PC-3 (cell line): ENCODE data around the gene PAIP2. TPM values are rescaled to one million over a fixed set of nuclear protein-coding genes. Genes with fewer than 3 reads are reported as not detected.

Experiments used
- ATAC-seq: fragments of 200-7000 bp; cut with Tn5 transposase; 2 replicates; pipeline ENCODE4 v1.9.1; 2020; ENCODE audit warnings: mild to moderate bottlenecking, moderate library complexity
- BruUV-seq: library from RNA; stranded (reverse); fragments of 400-500 nt; replicated peaks from 2 replicates; lab custom pipeline; 2021; lab: Mats Ljungman, UMichigan
- CTCF ChIA-PET: fragments of 300-600 bp; sonication (Branson Sonifier 250); formaldehyde crosslinking; loops from one replicate; lab custom pipeline; 2022; ENCODE audit warnings: antibody characterized with exemption; lab: Charles Lee
- POLR2A ChIA-PET: fragments of 300-600 bp; sonication (Branson Sonifier 250); formaldehyde crosslinking; loops from one replicate; lab custom pipeline; 2022; ENCODE audit warnings: antibody characterized with exemption; ENCODE audit not compliant: unreplicated experiment; lab: Charles Lee
- DNase-seq: peaks from one replicate; pipeline ENCODE4 v3.0.0-alpha.2; 2015
- H2AFZ ChIP-seq: fragments of 300-600 bp; sonication (generic); 2 replicates; pipeline ENCODE4 v1.6.0; 2016; ENCODE audit warnings: antibody characterized with exemption, low read length
- H3F3A ChIP-seq: fragments of 300-600 bp; sonication (generic); one replicate; pipeline ENCODE4 v1.6.0; 2017; ENCODE audit warnings: antibody characterized with exemption, low read length, control low read depth, mild to moderate bottlenecking; ENCODE audit not compliant: unreplicated experiment
- H3K27ac ChIP-seq: fragments of 300-600 bp; sonication (generic); 2 replicates; pipeline ENCODE4 v1.5.1; 2016; ENCODE audit warnings: mild to moderate bottlenecking, low read length
- H3K27me3 ChIP-seq: fragments of 300-600 bp; sonication (generic); 2 replicates; pipeline ENCODE4 v1.6.1; 2016; ENCODE audit warnings: low read length, mixed read lengths
- H3K36me3 ChIP-seq: fragments of 300-600 bp; sonication (generic); 2 replicates; pipeline ENCODE4 v1.6.1; 2016; ENCODE audit warnings: low read depth, mixed run types, low read length, mixed read lengths
- H3K4me1 ChIP-seq: fragments of 300-600 bp; sonication (generic); 2 replicates; pipeline ENCODE4 v1.5.1; 2016; ENCODE audit warnings: low read length; ENCODE audit not compliant: insufficient read depth
- H3K4me2 ChIP-seq: fragments of 300-600 bp; sonication (generic); 2 replicates; pipeline ENCODE4 v1.6.0; 2016; ENCODE audit warnings: low read length
- H3K4me3 ChIP-seq: fragments of 300-600 bp; sonication (generic); 2 replicates; pipeline ENCODE4 v1.5.1; 2016; ENCODE audit warnings: mild to moderate bottlenecking, low read length, mixed read lengths
- H3K79me2 ChIP-seq: fragments of 300-600 bp; sonication (generic); 2 replicates; pipeline ENCODE4 v1.6.1; 2017; ENCODE audit warnings: low read length, mixed read lengths
- H3K9ac ChIP-seq: fragments of 300-600 bp; sonication (generic); 2 replicates; pipeline ENCODE4 v1.6.0; 2016; ENCODE audit warnings: mild to moderate bottlenecking, low read length
- H3K9me2 ChIP-seq: fragments of 300-600 bp; sonication (generic); replicated peaks from 2 replicates; pipeline ENCODE4 v1.6.1; 2016; ENCODE audit warnings: mixed run types, low read length, mixed read lengths
- H3K9me3 ChIP-seq: fragments of 300-600 bp; sonication (generic); 2 replicates; pipeline ENCODE4 v1.6.1; 2016; ENCODE audit warnings: low read length, mixed read lengths
- H4K20me1 ChIP-seq: fragments of 300-600 bp; sonication (generic); 2 replicates; pipeline ENCODE4 v1.6.1; 2016; ENCODE audit warnings: low read length, mixed read lengths
- EZH2 ChIP-seq: fragments of 300-600 bp; sonication (generic); IDR thresholded peaks from one replicate; pipeline ENCODE4 v1.6.1; 2017; ENCODE audit warnings: antibody characterized with exemption, mild to moderate bottlenecking, low read length; ENCODE audit not compliant: unreplicated experiment
- EZH2phosphoT487 ChIP-seq: fragments of 300-600 bp; sonication (generic); IDR thresholded peaks from 2 replicates; pipeline ENCODE4 v1.6.1; 2018; ENCODE audit warnings: mild to moderate bottlenecking, antibody characterized with exemption, low read length, borderline replicate concordance
- intact Hi-C: fragments of 100-400 bp; cut with micrococcal nuclease; formaldehyde crosslinking; loops from 2 replicates; pipeline ENCODE4 v1.9.0; 2023
- total RNA-seq: library from RNA; depleted of rRNA; stranded (reverse); fragments of >200 nt; gene quantifications from 2 replicates; pipeline ENCODE4 v1.2.3, GENCODE V29; 2014
- TF ChIP-seq, protein P1 (sequence below): fragments of 300-600 bp; sonication (generic); conservative IDR thresholded peaks from 2 replicates; pipeline ENCODE4 v1.5.1; 2017; ENCODE audit warnings: antibody characterized with exemption, low read depth, mild to moderate bottlenecking, low read length

Gene PAIP2
- total RNA-seq, 1 experiment from 2014 or later: 35.1 TPM

DNA sequence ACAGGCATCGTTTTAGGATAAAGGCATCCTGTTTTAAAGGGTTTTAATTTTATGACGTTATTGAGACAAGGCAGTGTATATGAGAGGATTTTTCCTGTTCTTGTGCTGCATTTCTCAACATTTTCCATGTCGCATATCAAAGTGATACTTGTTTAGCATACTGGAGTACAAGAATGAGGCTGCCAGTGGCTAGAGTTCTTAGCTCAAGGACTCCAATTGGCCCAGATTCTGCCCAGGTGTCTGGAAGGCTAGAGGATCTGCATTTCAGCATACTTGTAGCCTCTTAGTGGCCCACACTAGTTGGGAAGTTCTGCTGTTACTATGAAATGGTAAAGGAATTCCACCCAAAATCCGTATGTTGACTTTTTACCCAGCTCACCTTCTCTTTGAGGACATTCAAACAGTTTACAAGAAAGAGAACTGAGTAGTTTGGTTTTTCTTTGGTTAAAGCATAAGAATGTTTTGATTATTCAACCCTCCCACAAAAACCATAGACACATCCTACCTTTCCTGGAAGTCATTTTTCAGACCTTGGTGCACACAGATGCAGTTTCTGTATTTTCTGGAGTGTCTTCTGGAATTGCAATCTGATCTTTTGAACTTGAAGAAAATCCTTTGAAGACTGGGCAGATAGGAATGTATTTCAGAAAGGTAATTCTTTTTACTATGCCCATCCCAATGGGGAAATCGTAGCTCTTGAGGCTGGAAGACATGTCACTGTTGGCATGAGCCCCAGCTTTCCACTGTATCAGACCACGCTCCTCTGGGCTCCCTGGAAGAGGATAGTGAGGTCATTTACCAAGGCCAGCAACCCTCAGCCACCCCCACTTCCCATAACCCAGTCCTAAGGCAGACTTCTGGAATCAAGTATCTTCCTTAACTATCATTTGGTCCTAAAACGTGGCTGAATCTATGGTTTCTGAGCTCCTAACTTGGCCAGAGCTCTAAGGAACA lies 30.1 kb downstream of the PAIP2 start:
- Histone ChIP-seq H3K9me2 (no peaks in the 10 kb centered on the region), H4K20me1 (no peaks in the 10 kb centered on the region), H3K9ac (no peak overlapping the region), H3K79me2 (no peaks in the 10 kb centered on the region), H3K27me3 (no peaks in the 10 kb centered on the region), H3K9me3 (no peaks in the 10 kb centered on the region), H2AFZ (no peak overlapping the region), H3K4me3 (no peak overlapping the region), H3K4me2 (no peak overlapping the region), H3K27ac (0 out of 2 replicates have a peak overlapping the region, but pooled peaks have one; percentile 22), H3F3A (peaks cover 4% of the 10 kb centered on the region), H3K36me3 (no peaks in the 10 kb centered on the region; the same call in 1 of the 2 replicates), H3K4me1 (peaks cover 29% of the 10 kb centered on the region)
- ATAC-seq (no peak), DNase-seq (no peak)
- ChIA-PET CTCF (no interaction called here), POLR2A (no interaction called here)
- intact Hi-C loops: loop anchor here (2.0 kb wide), 1 partner anchor 31 kb away; the partner anchor contains the start of gene PAIP2
- no TSS peak for BruUV-seq
- TF ChIP-seq EZH2phosphoT487 (no peak), EZH2 (no peak)
- TF ChIP-seq, protein P1, sequence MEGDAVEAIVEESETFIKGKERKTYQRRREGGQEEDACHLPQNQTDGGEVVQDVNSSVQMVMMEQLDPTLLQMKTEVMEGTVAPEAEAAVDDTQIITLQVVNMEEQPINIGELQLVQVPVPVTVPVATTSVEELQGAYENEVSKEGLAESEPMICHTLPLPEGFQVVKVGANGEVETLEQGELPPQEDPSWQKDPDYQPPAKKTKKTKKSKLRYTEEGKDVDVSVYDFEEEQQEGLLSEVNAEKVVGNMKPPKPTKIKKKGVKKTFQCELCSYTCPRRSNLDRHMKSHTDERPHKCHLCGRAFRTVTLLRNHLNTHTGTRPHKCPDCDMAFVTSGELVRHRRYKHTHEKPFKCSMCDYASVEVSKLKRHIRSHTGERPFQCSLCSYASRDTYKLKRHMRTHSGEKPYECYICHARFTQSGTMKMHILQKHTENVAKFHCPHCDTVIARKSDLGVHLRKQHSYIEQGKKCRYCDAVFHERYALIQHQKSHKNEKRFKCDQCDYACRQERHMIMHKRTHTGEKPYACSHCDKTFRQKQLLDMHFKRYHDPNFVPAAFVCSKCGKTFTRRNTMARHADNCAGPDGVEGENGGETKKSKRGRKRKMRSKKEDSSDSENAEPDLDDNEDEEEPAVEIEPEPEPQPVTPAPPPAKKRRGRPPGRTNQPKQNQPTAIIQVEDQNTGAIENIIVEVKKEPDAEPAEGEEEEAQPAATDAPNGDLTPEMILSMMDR: no peak

DNA sequence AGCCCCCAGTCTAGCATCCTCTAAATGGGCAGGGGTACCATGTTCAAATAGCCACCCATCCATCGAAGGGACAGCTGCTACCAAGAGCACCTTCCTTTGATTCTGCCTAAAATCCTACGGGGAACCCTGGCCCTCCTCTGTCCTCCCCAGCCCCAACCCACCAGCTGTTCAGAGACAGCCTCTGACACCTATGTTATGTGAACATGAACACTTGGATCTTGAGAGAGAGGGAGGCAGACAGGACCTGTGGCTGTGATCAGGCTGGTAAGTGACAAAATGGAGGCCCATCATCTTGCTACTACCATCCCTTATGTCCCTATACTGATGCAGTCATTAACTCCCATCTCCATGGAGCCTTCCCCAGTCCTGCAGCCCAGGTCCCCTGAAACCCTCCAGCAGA lies 33.3 kb downstream of the PAIP2 start:
- no TSS peak for BruUV-seq
- CTCF ChIA-PET: no interaction called here
- peak overlapping the region; percentile 98 for H3K27ac ChIP-seq

More for the DNA sequence above, 33.3 kb downstream of the PAIP2 start:
- intact Hi-C loops: no loop called here
- H3K4me1 ChIP-seq: peaks cover 29% of the 10 kb centered on the region
- no peaks in the 10 kb centered on the region for H3K9me3 ChIP-seq
- 0 out of 2 replicates have a peak overlapping the region, but pooled peaks have one; percentile 66 for H3K4me2 ChIP-seq
- H3K27me3 ChIP-seq: no peaks in the 10 kb centered on the region
- no peaks in the 10 kb centered on the region for H3K9me2 ChIP-seq
- H4K20me1 ChIP-seq: no peaks in the 10 kb centered on the region
- no peaks in the 10 kb centered on the region for H3K79me2 ChIP-seq
- no peak overlapping the region for H3K9ac ChIP-seq
- peaks cover 4% of the 10 kb centered on the region for H3F3A ChIP-seq
- H3K36me3 ChIP-seq: no peaks in the 10 kb centered on the region
- POLR2A ChIA-PET: no interaction called here
- no peak overlapping the region for H2AFZ ChIP-seq
- DNase-seq (no peak), ATAC-seq (no peak)
- TF ChIP-seq EZH2phosphoT487 (no peak), EZH2 (no peak)
- TF ChIP-seq, protein P1: no peak
- H3K4me3 ChIP-seq: no peak overlapping the region
